ENCODE measurements around the gene ERO1A.

GRCh38 chr14:52692248-52692962, 3.0 kb downstream of the ERO1A start:
- TF ChIP-seq CTCF (IDR thresholded peaks at IDR 0.05): no peak
- no peak for TF ChIP-seq POLR2A (IDR thresholded peaks at IDR 0.05)

Measured in transverse colon (tissue), 3 donors.